Motor neuron (in vitro differentiated cells): ENCODE results near the gene MED22. TPM values are rescaled to one million over a fixed set of nuclear protein-coding genes. Genes with fewer than 3 reads are reported as not detected.
"Not testable (repeated sequence)": the region's sequence is repeated elsewhere in the genome, so short reads cannot be mapped to it uniquely, and the experiment has no call there.

Experiments
- ATAC-seq, 8 experiments: fragments of 200-7000 bp; cut with Tn5 transposase; replicated peaks in 6 of 8; 2 replicates each; pipeline ENCODE4 v1.8.0; 2021; ENCODE audit warnings: mild to moderate bottlenecking in 8 of 8, moderate library complexity in 8 of 8
- H3K27ac ChIP-seq, 2 donors: fragments of 250-450 bp; sonication (Bioruptor Pico); 2 replicates each; pipeline ENCODE4 v1.9.0; 2021; ENCODE audit warnings: antibody characterized with exemption in 2 of 2, mild to moderate bottlenecking in 2 of 2, moderate library complexity in 1 of 2
- H3K4me1 ChIP-seq, 2 donors: fragments of 250-450 bp; sonication (Bioruptor Pico); replicated peaks in 1 of 2; 2 replicates each; pipeline ENCODE4 v1.6.1; 2021; ENCODE audit warnings: antibody characterized with exemption in 2 of 2, mild to moderate bottlenecking in 2 of 2, moderate library complexity in 1 of 2
- H3K4me3 ChIP-seq, 5 donors: fragments of 250-450 bp; sonication (Bioruptor Pico); 2 replicates each; pipeline ENCODE4 v1.9.0; 2021; ENCODE audit warnings: antibody characterized with exemption in 5 of 5, mild to moderate bottlenecking in 5 of 5, moderate library complexity in 4 of 5
- WGBS, 10 experiments: fragments of 450-650 bp; shearing (Covaris generic); methylation state at CpG; one replicate each; pipeline ENCODE4 v1.0.0; 2022; 5-methylcytosine and 5-hydroxymethylcytosine counted together
- in situ Hi-C, 9 experiments: fragments of 400-800 bp; cut with MboI; loops; one replicate each; pipeline ENCODE4 v1.15.0; 2021; ENCODE audit warnings: low sequenced_read_pairs in 9 of 9, low pct_unique_long_range_greater_than_20kb in 2 of 9; ENCODE audit not compliant: unreplicated experiment in 9 of 9
- total RNA-seq, 8 experiments: library from RNA; unstranded; fragments of 300-600 nt; gene quantifications; 2 replicates each; pipeline versions ENCODE4 v1.2.3 to v1.2.4, GENCODE V29; 2022

The MED22 gene
- total RNA-seq, 8 experiments from 2014 or later = 14.2 to 36.9 (median 20.4) TPM

- no peak for ATAC-seq
- 69 to 100% (median 89%) methylated on average over 2 to 10 of the region's 17 CpGs; no CpG with 5 or more reads in 2 of the 10 experiments for WGBS, 10 experiments
- Histone ChIP-seq H3K4me3 (no peak overlapping the region), H3K4me1 (no peaks in the 10 kb centered on the region), H3K27ac (no peak overlapping the region)
- in situ Hi-C loops = no loop called here
These were observed 36.9 kb upstream of the MED22 start for GRCh38 chr9:133384736-133385321.

GRCh38 chr9:133383438-133383837, 35.5 kb upstream of the MED22 start:
- Histone ChIP-seq H3K4me3 (no peak overlapping the region), H3K4me1 (no peaks in the 10 kb centered on the region), H3K27ac (no peak overlapping the region)
- ATAC-seq = no peak
- WGBS, 10 experiments = 50 to 100% (median 86%) methylated on average over 1 to 3 of the region's 3 CpGs; no CpG with 5 or more reads in 4 of the 10 experiments
- in situ Hi-C loops = no loop called here

GRCh38 chr9:133382507-133383141, 34.7 kb upstream of the MED22 start:
- no peak for ATAC-seq
- WGBS, 10 experiments = 49 to 100% (median 68%) methylated on average over 1 to 4 of the region's 4 CpGs; no CpG with 5 or more reads in 1 of the 10 experiments
- in situ Hi-C loops = no loop called here
- H3K4me1 ChIP-seq = no peaks in the 10 kb centered on the region
- H3K27ac ChIP-seq = no peak overlapping the region
- no peak overlapping the region for H3K4me3 ChIP-seq

- WGBS, 10 experiments = 55 to 90% (median 73%) methylated on average over 2 to 4 of the region's 4 CpGs
- in situ Hi-C loops = no loop called here
- Histone ChIP-seq H3K4me1 (peaks cover 0 to 4% of the 10 kb centered on the region in 2 donors), H3K27ac (no peak overlapping the region), H3K4me3 (no peak overlapping the region)
- no peak for ATAC-seq
These were observed 32.8 kb upstream of the MED22 start for GRCh38 chr9:133380734-133381133.

- no peak for ATAC-seq
- H3K27ac ChIP-seq = no peak overlapping the region
- in situ Hi-C loops = no loop called here
These were observed 31.5 kb upstream of the MED22 start for GRCh38 chr9:133379153-133380086.

GRCh38 chr9:133378408-133378962, 30.6 kb upstream of the MED22 start:
- ATAC-seq = no peak
- Histone ChIP-seq H3K4me1 (peaks cover 9 to 13% of the 10 kb centered on the region in 2 donors), H3K4me3 (no peak overlapping the region), H3K27ac (no peak overlapping the region)
- in situ Hi-C loops = no loop called here
- 40 to 100% (median 87%) methylated on average over 1 of the region's 1 CpG; no CpG with 5 or more reads in 4 of the 10 experiments for WGBS, 10 experiments

More at GRCh38 chr9:133379153-133380086, 31.5 kb upstream of the MED22 start:
- peaks cover 4 to 7% of the 10 kb centered on the region in 2 donors for H3K4me1 ChIP-seq
- WGBS, 10 experiments = 71 to 100% (median 95%) methylated on average over 2 to 5 of the region's 14 CpGs; no CpG with 5 or more reads in 3 of the 10 experiments
- no peak overlapping the region for H3K4me3 ChIP-seq

GRCh38 chr9:133377721-133378216, 29.8 kb upstream of the MED22 start:
- ATAC-seq = peak in 1 of 8 experiments; percentile 2
- Histone ChIP-seq H3K4me3 (no peak overlapping the region), H3K27ac (no peak overlapping the region), H3K4me1 (peaks cover 9 to 13% of the 10 kb centered on the region in 2 donors)
- in situ Hi-C loops = no loop called here
- 0 to 100% (median 54%) methylated on average over 1 to 4 of the region's 6 CpGs; no CpG with 5 or more reads in 2 of the 10 experiments for WGBS, 10 experiments

- ATAC-seq, H3K27ac ChIP-seq, in situ Hi-C loops, H3K4me3 ChIP-seq: not testable (repeated sequence)
- 0 to 98% (median 70%) methylated on average over 1 to 11 of the region's 14 CpGs; no CpG with 5 or more reads in 2 of the 10 experiments for WGBS, 10 experiments
- peaks cover 9 to 13% of the 10 kb centered on the region in 2 donors for H3K4me1 ChIP-seq
These were observed 29.3 kb upstream of the MED22 start for GRCh38 chr9:133377280-133377679.

- peaks cover 9 to 13% of the 10 kb centered on the region in 2 donors for H3K4me1 ChIP-seq
- no CpG with 5 or more reads among the region's 120 CpGs for WGBS, 10 experiments
- peak; percentile 85 to 95 (median 92) for ATAC-seq
- peak within 1 kb of the TSS; percentile 79 to 96 (median 86) for H3K4me3 ChIP-seq
- in situ Hi-C loops = no loop called here
- H3K27ac ChIP-seq = peak within 1 kb of the TSS; percentile 94 to 99
These were observed 28.1 kb upstream of the MED22 start, which contains the start of the genes STKLD1 and SURF4 for GRCh38 chr9:133375724-133376654. STKLD1 (plus strand) TSS chr9:133376366; CDS start chr9:133376474, 108 bp downstream. SURF4 (minus strand) TSS chr9:133376060; CDS start chr9:133375969, 91 bp downstream.

GRCh38 chr9:133375116-133375723, 27.3 kb upstream of the MED22 start:
- in situ Hi-C loops = no loop called here
- 0 to 8% (median 3%) methylated on average over 1 to 4 of the region's 39 CpGs; no CpG with 5 or more reads in 6 of the 10 experiments for WGBS, 10 experiments
- ATAC-seq = peak in 6 of 8 experiments; percentile 0 to 19 (median 0)
- peak overlapping the region; percentile 94 to 99 for H3K27ac ChIP-seq
- peaks cover 9 to 13% of the 10 kb centered on the region in 2 donors for H3K4me1 ChIP-seq
- H3K4me3 ChIP-seq = peak overlapping the region; percentile 79 to 96 (median 86)

- in situ Hi-C loops = no loop called here
- Histone ChIP-seq H3K4me1 (peaks cover 9 to 13% of the 10 kb centered on the region in 2 donors), H3K4me3 (peak overlapping the region; percentile 79 to 96 (median 86)), H3K27ac (peak overlapping the region; percentile 94 to 99)
- peak in 1 of 8 experiments; percentile 5 for ATAC-seq
- WGBS, 10 experiments = 1 to 58% (median 20%) methylated on average over 3 to 11 of the region's 12 CpGs
These were observed 26.7 kb upstream of the MED22 start for GRCh38 chr9:133374612-133375115.
